ENCODE results near the gene FKBP1B. TPM values are rescaled to one million over a fixed set of nuclear protein-coding genes. Genes with fewer than 3 reads are reported as not detected.
A peak's percentile ranks its signal among the peaks of the same experiment; 100 is the strongest.

Gene FKBP1B
- total and polyA plus RNA-seq, 2 donors (not counting 3 experiments of a cell fraction or from before 2014, with no cell fraction given): 12.9 to 40.2 TPM

GRCh38 chr2:24021122-24021998 is 28.2 kb upstream of the FKBP1B start:
- Histone ChIP-seq H3K79me2 (ENCODE audit: control insufficient read depth, insufficient read depth, low read length) (no peaks in the 10 kb centered on the region), H3K4me2 (ENCODE audit: insufficient read depth, low read length) (no peak overlapping the region), H3K9ac (replicated peaks; ENCODE audit: extremely low read depth, insufficient read depth, low read length) (no peak overlapping the region), H3K4me1 (ENCODE audit: control insufficient read depth, extremely low read depth, insufficient read depth, low read length) (peaks cover 4% of the 10 kb centered on the region), H2AFZ (ENCODE audit: low read depth, low read length) (no peak overlapping the region), H4K20me1 (replicated peaks; ENCODE audit: control insufficient read depth, extremely low read depth, insufficient read depth, low read length) (no peaks in the 10 kb centered on the region), H3K27ac (ENCODE audit: insufficient read depth, low read depth, low read length) (no peak overlapping the region), H3K27me3 (ENCODE audit: control insufficient read depth in 2 of 2, insufficient read depth in 2 of 2, low read length in 2 of 2) (no peaks in the 10 kb centered on the region), H3K4me3 (replicated peaks in 1 of 3; ENCODE audit: insufficient read depth in 1 of 3, low read depth in 1 of 3, low read length in 3 of 3) (no peak overlapping the region), H3K9me1 (replicated peaks; ENCODE audit: control insufficient read depth, extremely low read depth, insufficient read depth, low read length) (no peaks in the 10 kb centered on the region), H3K9me3 (replicated peaks; ENCODE audit: control insufficient read depth, insufficient read depth, low read length) (no peaks in the 10 kb centered on the region), H3K36me3 (ENCODE audit: control insufficient read depth in 2 of 2, extremely low read depth in 1 of 2, insufficient read depth in 2 of 2, low read length in 2 of 2) (peaks cover 0 to 2% of the 10 kb centered on the region in 2 experiments)
- ChIA-PET CTCF (interaction anchor here (0.8 to 2.6 kb wide), 3 partner anchors 40 to 197 kb away, joined by 3 to 13 read pairs (median 3); partner anchors contain the start of gene ATAD2B), POLR2A (no interaction called here)
- TF ChIP-seq, protein P1, sequence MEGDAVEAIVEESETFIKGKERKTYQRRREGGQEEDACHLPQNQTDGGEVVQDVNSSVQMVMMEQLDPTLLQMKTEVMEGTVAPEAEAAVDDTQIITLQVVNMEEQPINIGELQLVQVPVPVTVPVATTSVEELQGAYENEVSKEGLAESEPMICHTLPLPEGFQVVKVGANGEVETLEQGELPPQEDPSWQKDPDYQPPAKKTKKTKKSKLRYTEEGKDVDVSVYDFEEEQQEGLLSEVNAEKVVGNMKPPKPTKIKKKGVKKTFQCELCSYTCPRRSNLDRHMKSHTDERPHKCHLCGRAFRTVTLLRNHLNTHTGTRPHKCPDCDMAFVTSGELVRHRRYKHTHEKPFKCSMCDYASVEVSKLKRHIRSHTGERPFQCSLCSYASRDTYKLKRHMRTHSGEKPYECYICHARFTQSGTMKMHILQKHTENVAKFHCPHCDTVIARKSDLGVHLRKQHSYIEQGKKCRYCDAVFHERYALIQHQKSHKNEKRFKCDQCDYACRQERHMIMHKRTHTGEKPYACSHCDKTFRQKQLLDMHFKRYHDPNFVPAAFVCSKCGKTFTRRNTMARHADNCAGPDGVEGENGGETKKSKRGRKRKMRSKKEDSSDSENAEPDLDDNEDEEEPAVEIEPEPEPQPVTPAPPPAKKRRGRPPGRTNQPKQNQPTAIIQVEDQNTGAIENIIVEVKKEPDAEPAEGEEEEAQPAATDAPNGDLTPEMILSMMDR (IDR thresholded peaks at IDR 0.05; ENCODE audit: extremely low read depth in 1 of 2, insufficient read depth in 1 of 2, low read depth in 1 of 2, low read length in 2 of 2): peak; percentile 13 to 35
- no peak for TF ChIP-seq POLR2AphosphoS5 (IDR thresholded peaks at IDR 0.05; ENCODE audit: insufficient read depth, low read depth, low read length)
- no peak for DNase-seq (ENCODE audit: low read depth, low spot score)
- no TSS peak for BruUV-seq (replicated peaks)
- no peak for FAIRE-seq
- intact Hi-C loops (cut with micrococcal nuclease) (loop anchor here (1.0 kb wide), 1 partner anchor 40 kb away; no protein-coding TSS in a partner anchor), dilution Hi-C loops (cut with MboI; ENCODE audit: extremely low pct_ligation_motif_present, low sequenced_read_pairs) (no loop called here)
